Inferior parietal cortex (tissue), 1 donor: ENCODE measurements around the gene CDH1.
"Not testable (repeated sequence)": the region's sequence is repeated elsewhere in the genome, so short reads cannot be mapped to it uniquely, and the experiment has no call there.

Experiments
- DNase-seq: peaks from one replicate; pipeline ENCODE4 v3.0.0-alpha.2; 2016; ENCODE audit errors: extremely low spot score

CDH1 gene

DNA sequence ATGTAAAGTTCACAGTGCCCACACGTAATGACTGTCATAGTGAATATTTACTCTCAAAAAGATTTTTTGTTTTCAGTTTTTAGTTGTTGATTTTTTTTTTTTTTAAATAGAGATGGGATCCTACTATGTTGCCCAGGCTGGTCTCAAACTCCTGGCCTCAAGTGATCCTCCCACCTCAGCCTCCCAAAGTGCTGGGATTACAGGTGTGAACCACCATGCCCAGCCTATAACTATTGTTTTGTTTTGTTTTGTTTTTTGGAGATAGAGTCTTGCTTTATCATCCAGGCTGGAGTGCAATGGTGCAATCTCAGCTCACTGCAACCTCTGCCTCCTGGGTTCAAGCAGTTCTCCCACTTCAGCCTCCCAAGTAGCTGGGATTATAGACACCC is 50.3 kb downstream of the CDH1 start:
- DNase-seq: not testable (repeated sequence)

GRCh38 chr16:68790130-68790761 is 53.2 kb downstream of the CDH1 start:
- no peak for DNase-seq

DNA sequence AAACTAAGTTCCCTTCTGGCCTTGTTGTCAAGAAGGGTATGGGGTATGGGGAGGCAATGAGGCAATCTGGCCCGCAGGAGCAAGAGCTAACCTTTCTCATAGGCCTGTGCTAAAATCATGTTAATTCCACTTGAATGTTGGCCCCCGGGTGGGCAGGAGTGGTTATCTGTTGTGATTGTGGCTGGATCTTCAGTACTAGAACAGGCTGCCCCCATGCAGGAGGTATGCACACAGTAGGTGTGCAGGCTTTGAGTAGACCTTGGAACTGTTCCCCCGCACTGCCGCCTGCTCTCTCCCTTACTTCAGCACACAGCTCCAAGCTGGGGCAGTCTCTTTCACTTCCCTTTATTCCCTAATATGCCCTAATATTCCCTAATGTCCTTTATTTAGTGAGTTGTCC is 53.9 kb downstream of the CDH1 start:
- DNase-seq: no peak

DNA sequence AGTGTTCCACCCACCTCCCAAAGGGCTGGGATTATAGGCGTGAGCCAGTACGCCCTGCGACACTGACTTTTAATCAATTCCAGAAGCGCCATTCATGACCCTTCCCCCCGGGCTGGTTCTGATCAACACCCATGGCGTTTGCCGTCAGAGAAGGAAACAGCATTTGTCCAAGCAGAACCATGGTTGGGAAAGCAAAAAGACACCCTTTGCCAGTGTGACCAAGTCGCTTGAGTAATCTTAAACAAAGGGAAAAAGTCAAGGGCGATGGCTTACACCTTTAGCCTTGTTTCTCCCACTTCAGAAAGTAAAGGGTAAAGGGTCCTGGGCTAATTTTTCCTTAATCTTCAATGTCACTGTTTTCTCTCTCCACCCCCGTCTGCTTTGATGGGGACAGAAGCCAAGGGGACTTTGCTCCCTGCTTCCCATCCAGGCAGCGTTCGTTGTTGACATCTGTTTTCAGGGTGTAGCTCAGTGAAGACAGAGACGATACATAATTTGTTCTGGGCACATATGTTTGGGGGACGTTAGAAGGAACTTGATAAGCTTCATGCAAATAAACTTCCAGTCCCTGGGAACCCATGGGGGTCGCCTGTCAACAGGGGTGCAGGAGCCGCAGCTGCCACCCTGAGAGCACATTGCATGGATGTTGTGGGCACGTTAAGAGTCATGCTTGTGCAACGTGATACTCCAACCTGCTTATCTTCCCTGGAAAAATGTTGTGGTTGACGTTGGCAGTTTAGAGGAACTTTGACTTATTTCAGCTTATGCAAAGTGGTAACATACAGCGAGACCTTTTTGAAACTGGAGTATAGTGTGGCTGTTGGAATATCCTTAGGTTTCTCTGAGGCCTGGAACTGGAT is 55.6 kb downstream of the CDH1 start:
- DNase-seq: no peak

GRCh38 chr16:68793401-68793857 is 56.3 kb downstream of the CDH1 start:
- no peak for DNase-seq

DNA sequence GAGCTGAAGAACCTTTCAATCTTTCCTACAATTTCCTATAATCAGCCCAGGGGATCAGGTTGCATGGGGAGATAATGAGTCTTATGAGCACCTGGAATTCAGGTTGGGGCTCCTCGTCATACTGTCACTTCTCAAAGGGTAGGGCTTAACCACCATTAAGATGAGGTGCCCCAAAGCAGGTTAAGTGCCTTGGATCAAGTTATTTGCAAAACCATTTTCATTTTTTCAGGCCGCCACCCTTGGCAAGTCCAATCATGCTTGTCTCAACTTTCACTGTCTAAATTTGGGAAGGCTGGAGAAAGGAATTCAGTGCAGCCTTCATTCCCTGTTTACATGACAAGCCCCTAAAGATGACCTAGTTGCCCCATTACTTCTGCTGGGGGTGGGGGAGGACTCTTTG is 61.3 kb downstream of the CDH1 start:
- DNase-seq: no peak

DNA sequence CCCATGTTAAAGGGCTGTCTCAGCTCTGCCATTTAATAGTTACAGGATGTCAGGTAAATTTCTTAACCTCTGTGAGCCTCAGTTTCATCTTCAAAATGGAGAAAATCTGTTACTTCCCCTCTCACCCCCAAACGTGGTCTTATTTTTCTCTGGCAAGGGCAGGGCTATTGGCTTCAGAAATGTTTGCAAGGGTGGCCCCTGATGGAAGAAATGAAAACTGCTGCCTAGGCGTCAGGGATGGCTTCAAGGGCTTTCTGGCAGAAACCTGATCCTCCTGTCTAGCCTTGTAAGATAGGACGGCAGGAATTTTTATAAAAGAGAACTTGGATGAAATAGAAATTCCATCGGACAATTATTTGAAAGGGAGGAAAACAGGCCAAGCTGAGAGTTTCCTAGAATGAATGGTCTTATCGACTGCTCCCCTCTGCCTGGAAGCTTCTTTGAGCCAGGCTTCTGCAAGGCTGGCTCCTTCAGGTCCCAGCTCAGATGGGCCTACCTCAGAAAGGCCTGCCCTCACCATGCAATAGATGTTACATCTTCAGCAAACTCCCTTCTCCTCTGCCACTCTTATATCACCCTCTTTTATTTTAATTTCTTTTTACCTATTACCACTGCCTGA is 63.3 kb downstream of the CDH1 start:
- peak; percentile 80 for DNase-seq

- DNase-seq: no peak
Observed at GRCh38 chr16:68802190-68802589, 65.1 kb downstream of the CDH1 start.

DNA sequence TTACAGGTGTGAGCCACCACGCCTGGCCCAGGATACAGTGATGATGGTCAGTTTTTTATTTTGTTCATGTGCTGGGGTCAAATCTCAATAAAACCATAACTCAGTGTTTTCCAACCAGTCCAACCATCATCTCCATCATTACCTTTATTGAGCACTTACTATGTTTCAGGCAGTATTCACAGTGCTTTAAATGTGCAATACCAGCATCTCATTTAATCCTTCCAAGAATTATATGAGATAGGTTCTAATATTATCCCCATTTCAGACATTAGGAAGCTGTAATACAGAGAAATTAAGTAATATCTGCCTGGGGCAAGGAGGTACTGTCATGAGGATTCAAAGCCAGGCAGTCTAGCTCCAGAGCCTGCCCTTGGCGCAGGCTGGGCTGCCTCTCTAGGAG is 69.3 kb downstream of the CDH1 start:
- DNase-seq: no peak

GRCh38 chr16:68806981-68807380 is 69.9 kb downstream of the CDH1 start:
- DNase-seq: no peak

DNA sequence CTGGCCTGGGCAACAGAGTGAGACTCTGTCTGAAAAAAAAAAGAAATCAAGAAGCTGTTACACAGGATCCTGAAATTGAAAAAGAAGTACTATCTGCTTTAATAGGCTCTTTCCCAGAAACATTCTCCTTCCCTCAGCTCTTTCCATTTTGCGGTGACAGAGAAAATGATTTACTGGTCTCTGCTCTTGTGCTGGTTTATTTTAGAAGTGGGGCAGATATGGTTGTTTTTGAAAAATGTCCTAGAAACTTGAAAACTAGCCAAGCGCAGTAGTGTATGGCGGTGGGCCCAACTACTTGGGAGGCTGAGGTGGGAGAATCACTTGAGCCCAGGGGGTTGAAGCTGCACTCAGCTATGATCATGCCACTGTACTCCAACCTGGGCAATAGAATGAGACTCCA is 77.4 kb downstream of the CDH1 start:
- DNase-seq: no peak

DNA sequence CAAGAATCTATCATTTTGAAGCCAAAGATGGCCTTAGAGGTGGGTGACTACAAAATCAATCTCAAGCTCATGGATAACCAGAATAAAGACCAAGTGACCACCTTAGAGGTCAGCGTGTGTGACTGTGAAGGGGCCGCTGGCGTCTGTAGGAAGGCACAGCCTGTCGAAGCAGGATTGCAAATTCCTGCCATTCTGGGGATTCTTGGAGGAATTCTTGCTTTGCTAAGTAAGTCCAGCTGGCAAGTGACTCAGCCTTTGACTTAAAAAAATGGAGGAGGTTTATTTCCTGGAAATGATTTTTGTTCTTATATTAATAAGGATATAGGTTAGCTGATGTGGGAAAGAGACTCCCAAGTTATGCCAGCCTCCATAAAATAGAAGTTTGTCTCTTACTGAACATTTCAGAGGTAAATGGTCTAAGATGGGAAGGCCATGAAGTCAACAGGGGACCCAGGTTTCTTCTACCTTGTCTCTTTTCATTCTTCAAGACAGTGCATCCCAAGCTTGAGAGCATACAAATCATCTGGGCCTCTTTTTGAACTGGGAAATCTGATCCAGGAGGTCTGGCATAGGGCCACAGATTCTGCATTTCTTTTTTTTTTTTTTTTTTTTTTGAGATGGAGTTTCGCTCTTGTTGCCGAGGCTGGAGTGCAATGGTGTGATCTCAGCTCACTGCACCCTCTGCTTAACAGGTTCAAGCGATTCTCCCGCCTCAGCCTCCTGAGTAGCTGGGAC is 86.5 kb downstream of the CDH1 start:
- DNase-seq: no peak

- DNase-seq: no peak
Observed at GRCh38 chr16:68825427-68825826, 88.3 kb downstream of the CDH1 start.

DNA sequence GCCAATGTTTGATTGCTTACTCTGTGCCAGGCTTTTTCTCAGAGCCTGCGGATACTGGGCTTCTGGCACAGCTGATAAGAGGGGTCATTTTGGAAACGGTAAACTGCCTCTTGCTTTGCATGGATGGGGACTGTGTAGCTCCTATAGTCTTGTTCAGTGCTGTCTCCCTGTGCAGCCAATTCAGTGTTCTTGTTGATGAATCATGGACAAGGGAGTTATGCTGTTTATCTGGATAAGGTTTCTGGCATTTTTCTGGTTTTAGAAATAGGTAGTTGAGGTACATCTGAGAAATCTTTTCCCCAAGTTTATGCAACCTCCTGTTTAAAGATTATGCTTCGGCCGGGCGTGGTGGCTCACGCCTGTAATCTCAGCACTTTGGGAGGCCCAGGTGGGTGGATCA is 89.6 kb downstream of the CDH1 start:
- DNase-seq: no peak

- DNase-seq: no peak
Observed at GRCh38 chr16:68833251-68833650, 96.2 kb downstream of the CDH1 start.

DNA sequence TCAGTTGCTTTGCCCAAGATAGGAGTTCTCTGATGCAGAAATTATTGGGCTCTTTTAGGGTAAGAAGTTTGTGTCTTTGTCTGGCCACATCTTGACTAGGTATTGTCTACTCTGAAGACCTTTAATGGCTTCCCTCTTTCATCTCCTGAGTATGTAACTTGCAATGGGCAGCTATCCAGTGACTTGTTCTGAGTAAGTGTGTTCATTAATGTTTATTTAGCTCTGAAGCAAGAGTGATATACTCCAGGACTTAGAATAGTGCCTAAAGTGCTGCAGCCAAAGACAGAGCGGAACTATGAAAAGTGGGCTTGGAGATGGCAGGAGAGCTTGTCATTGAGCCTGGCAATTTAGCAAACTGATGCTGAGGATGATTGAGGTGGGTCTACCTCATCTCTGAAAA is 97.5 kb downstream of the CDH1 start:
- DNase-seq: no peak

- DNase-seq: no peak
Observed at GRCh38 chr16:68835970-68836369, 98.9 kb downstream of the CDH1 start.

- DNase-seq: no peak
Observed at GRCh38 chr16:68839831-68840230, 102.7 kb downstream of the CDH1 start.

DNA sequence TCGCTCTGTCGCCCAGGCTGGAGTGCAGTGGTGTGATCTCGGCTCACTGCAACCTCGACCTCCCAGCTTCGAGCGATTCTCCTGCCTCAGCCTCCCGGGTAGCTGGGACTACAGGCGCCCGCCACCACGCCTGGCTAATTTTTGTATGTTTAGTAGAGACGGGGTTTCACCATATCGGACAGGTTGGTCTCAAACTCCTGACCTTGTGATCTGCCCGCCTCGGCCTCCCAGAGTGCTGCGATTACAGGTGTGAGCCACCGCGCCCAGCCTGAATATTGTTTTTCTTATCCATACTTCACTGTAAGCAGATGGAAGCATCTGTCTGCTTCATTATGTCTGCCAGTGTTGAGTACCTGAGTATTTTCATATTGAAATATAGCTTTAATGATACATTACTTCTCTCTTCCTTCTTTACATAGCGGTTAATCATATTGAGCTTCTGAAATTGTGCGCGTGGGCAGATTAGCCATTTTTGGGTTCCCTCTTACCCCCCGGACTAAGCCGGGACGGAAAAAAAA is 105.9 kb downstream of the CDH1 start:
- not testable (repeated sequence) for DNase-seq

DNA sequence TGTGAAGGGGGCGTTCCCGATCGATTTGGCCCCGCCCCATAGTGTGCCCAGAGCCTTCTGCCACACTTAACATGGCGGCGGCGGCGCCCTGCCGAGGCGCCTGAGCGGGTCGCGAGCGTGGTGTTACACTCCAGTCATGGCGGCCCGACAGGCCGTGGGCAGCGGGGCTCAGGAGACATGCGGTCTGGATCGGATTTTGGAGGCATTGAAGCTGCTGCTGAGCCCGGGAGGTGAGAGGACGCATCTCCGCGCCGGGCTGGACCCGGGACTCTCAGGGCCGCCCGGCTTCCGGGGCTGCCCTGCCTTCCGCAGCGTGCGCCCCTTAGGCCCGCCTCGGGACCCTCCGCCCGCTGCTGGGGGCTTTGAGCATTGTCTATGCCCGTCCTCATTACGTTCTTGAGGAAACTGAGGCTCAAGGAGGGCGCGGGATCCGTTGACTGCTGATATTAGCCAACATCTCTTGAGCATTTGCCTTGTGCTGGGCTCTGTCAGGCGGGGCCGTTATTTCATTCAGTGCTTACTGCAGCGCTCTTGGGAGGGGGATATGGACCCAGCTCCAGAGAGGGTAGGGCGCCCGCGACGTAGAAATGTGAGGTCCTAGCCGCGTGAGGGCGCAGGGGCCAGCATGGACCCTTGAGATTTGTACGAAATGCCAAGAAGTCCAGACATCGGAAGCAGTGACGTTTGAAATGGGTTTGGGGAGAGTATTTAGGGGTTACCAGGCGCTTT is 106.6 kb downstream of the CDH1 start, which contains the start of gene TANGO6:
Gene TANGO6, plus strand, starts transcription at position 50 of the 729 bp plus-strand sequence. Its CDS starts 87 bp downstream, at position 137.
- peak; percentile 91 for DNase-seq

GRCh38 chr16:68844211-68844564 is 107.1 kb downstream of the CDH1 start:
- DNase-seq: no peak
